ENCODE measurements around the gene COG5.

DNA sequence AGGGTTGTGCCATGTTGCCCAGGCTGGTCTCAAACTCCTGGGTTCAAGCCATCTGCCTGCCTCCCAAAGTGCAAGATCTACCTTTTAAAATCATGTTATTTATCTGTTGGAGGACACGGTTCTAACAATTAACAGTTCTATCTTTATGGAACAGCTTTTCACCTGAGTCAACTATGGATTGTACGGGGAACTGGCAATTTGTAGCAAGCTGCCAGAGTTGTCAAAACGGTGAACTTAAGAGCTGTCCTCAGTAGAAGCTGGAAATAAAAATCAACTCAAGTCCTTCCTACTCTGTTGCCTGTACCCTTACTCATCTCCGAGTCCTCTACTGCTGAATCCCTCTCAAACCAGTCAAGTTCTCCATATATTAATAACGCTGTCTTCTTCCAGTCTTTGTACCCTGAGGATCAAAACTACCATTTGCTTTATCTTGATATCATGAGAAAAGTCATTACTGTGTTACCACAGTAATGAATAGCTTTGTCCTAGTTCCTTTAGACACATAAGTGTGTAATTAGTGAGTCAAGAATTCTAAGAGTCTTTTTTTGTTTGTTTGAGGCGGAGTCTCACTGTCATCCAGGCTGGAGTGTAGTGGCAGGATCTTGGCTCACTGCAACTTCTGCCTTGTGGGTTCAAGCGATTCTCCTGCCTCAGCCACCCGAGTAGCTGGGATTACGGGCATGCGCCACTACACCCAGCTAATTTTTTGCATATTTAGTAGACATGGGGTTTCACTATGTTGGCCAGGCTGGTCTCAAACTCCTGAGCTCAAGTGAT is 366.7 kb downstream of the COG5 start:
- TF ChIP-seq, protein P1, sequence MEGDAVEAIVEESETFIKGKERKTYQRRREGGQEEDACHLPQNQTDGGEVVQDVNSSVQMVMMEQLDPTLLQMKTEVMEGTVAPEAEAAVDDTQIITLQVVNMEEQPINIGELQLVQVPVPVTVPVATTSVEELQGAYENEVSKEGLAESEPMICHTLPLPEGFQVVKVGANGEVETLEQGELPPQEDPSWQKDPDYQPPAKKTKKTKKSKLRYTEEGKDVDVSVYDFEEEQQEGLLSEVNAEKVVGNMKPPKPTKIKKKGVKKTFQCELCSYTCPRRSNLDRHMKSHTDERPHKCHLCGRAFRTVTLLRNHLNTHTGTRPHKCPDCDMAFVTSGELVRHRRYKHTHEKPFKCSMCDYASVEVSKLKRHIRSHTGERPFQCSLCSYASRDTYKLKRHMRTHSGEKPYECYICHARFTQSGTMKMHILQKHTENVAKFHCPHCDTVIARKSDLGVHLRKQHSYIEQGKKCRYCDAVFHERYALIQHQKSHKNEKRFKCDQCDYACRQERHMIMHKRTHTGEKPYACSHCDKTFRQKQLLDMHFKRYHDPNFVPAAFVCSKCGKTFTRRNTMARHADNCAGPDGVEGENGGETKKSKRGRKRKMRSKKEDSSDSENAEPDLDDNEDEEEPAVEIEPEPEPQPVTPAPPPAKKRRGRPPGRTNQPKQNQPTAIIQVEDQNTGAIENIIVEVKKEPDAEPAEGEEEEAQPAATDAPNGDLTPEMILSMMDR (IDR thresholded peaks at IDR 0.05): no peak
- no peak for TF ChIP-seq POLR2A (IDR thresholded peaks at IDR 0.05)

All from adrenal gland (tissue), 5 donors.